ENCODE measurements around the gene KCNMA1. TPM values are rescaled to one million over a fixed set of nuclear protein-coding genes. Genes with fewer than 3 reads are reported as not detected.
A peak's percentile ranks its signal among the peaks of the same experiment; 100 is the strongest.

Gene KCNMA1
- total RNA-seq, 1 donor from 2014 or later = 94.3 TPM

GRCh38 chr10:77409697-77410471 is 227.7 kb downstream of the KCNMA1 start:
- H3K27ac ChIP-seq = no peak overlapping the region
- H3K36me3 ChIP-seq = no peaks in the 10 kb centered on the region
- H3K4me3 ChIP-seq = no peak overlapping the region
- intact Hi-C loops (cut with DNase I) = loop anchor here (5.0 kb wide), 2 partner anchors 227 to 1092 kb away; partner anchors contain the start of gene KCNMA1
- H3K4me1 ChIP-seq = peaks cover 34% of the 10 kb centered on the region
- no peaks in the 10 kb centered on the region for H3K27me3 ChIP-seq
- DNase-seq (ENCODE audit: extremely low spot score in 2 of 2) = no peak
- no peaks in the 10 kb centered on the region for H3K9me3 ChIP-seq
- TF ChIP-seq, protein P1, sequence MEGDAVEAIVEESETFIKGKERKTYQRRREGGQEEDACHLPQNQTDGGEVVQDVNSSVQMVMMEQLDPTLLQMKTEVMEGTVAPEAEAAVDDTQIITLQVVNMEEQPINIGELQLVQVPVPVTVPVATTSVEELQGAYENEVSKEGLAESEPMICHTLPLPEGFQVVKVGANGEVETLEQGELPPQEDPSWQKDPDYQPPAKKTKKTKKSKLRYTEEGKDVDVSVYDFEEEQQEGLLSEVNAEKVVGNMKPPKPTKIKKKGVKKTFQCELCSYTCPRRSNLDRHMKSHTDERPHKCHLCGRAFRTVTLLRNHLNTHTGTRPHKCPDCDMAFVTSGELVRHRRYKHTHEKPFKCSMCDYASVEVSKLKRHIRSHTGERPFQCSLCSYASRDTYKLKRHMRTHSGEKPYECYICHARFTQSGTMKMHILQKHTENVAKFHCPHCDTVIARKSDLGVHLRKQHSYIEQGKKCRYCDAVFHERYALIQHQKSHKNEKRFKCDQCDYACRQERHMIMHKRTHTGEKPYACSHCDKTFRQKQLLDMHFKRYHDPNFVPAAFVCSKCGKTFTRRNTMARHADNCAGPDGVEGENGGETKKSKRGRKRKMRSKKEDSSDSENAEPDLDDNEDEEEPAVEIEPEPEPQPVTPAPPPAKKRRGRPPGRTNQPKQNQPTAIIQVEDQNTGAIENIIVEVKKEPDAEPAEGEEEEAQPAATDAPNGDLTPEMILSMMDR (IDR thresholded peaks at IDR 0.05) = no peak
- TF ChIP-seq POLR2AphosphoS5 (IDR thresholded peaks at IDR 0.05; ENCODE audit: insufficient read depth in 1 of 2, low read depth in 1 of 2) (peak; percentile 23 to 29), POLR2A (IDR thresholded peaks at IDR 0.05) (no peak)

GRCh38 chr10:77408259-77408658 is 229.3 kb downstream of the KCNMA1 start:
- H3K4me1 ChIP-seq = peaks cover 29% of the 10 kb centered on the region
- no peak for DNase-seq (ENCODE audit: extremely low spot score in 2 of 2)
- no peak overlapping the region for H3K27ac ChIP-seq
- no peaks in the 10 kb centered on the region for H3K36me3 ChIP-seq
- H3K27me3 ChIP-seq = no peaks in the 10 kb centered on the region
- no peak overlapping the region for H3K4me3 ChIP-seq
- H3K9me3 ChIP-seq = no peaks in the 10 kb centered on the region
- intact Hi-C loops (cut with DNase I) = loop anchor here (5.0 kb wide), 2 partner anchors 229 to 1094 kb away; partner anchors contain the start of gene KCNMA1
- no peak for TF ChIP-seq POLR2AphosphoS5 (IDR thresholded peaks at IDR 0.05; ENCODE audit: insufficient read depth in 1 of 2, low read depth in 1 of 2)
- TF ChIP-seq POLR2A (IDR thresholded peaks at IDR 0.05) = no peak

GRCh38 chr10:77406764-77407430 is 230.7 kb downstream of the KCNMA1 start:
- Histone ChIP-seq H3K9me3 (no peaks in the 10 kb centered on the region), H3K4me1 (peaks cover 29% of the 10 kb centered on the region), H3K27ac (peak overlapping the region; percentile 46), H3K4me3 (no peak overlapping the region), H3K36me3 (no peaks in the 10 kb centered on the region), H3K27me3 (no peaks in the 10 kb centered on the region)
- DNase-seq (ENCODE audit: extremely low spot score in 2 of 2) = no peak
- intact Hi-C loops (cut with DNase I) = loop anchor here (5.0 kb wide), 2 partner anchors 230 to 1095 kb away; partner anchors contain the start of gene KCNMA1
- TF ChIP-seq, protein P1 (IDR thresholded peaks at IDR 0.05) = no peak
- no peak for TF ChIP-seq POLR2A (IDR thresholded peaks at IDR 0.05)
- TF ChIP-seq POLR2AphosphoS5 (IDR thresholded peaks at IDR 0.05; ENCODE audit: insufficient read depth in 1 of 2, low read depth in 1 of 2) = no peak

- no peak for DNase-seq (ENCODE audit: extremely low spot score in 2 of 2)
These were observed 231.8 kb downstream of the KCNMA1 start for GRCh38 chr10:77405771-77406241.

GRCh38 chr10:77404810-77405209 is 232.8 kb downstream of the KCNMA1 start:
- Histone ChIP-seq H3K27me3 (no peaks in the 10 kb centered on the region), H3K27ac (no peak overlapping the region), H3K9me3 (no peaks in the 10 kb centered on the region), H3K36me3 (no peaks in the 10 kb centered on the region), H3K4me1 (peaks cover 17% of the 10 kb centered on the region), H3K4me3 (no peak overlapping the region)
- intact Hi-C loops (cut with DNase I) = loop anchor here (5.0 kb wide), 2 partner anchors 232 to 1097 kb away; partner anchors contain the start of gene KCNMA1
- DNase-seq (ENCODE audit: extremely low spot score in 2 of 2) = no peak
- TF ChIP-seq, protein P1 (IDR thresholded peaks at IDR 0.05) = no peak
- TF ChIP-seq POLR2AphosphoS5 (IDR thresholded peaks at IDR 0.05; ENCODE audit: insufficient read depth in 1 of 2, low read depth in 1 of 2) (no peak), POLR2A (IDR thresholded peaks at IDR 0.05) (no peak)

More at GRCh38 chr10:77405771-77406241, 231.8 kb downstream of the KCNMA1 start:
- peaks cover 27% of the 10 kb centered on the region for H3K4me1 ChIP-seq
- peak overlapping the region; percentile 46 for H3K27ac ChIP-seq
- H3K27me3 ChIP-seq = no peaks in the 10 kb centered on the region
- H3K36me3 ChIP-seq = no peaks in the 10 kb centered on the region
- intact Hi-C loops (cut with DNase I) = loop anchor here (5.0 kb wide), 2 partner anchors 231 to 1096 kb away; partner anchors contain the start of gene KCNMA1
- no peaks in the 10 kb centered on the region for H3K9me3 ChIP-seq
- TF ChIP-seq POLR2A (IDR thresholded peaks at IDR 0.05) = no peak
- peak in 1 of 2 donors; percentile 23 for TF ChIP-seq POLR2AphosphoS5 (IDR thresholded peaks at IDR 0.05; ENCODE audit: insufficient read depth in 1 of 2, low read depth in 1 of 2)
- TF ChIP-seq, protein P1 (IDR thresholded peaks at IDR 0.05) = no peak
- H3K4me3 ChIP-seq = no peak overlapping the region

All from vagina (tissue), 2 donors.